Activated CD4-positive, alpha-beta T cell treated with anti-CD3 and anti-CD28 coated beads, Interleukin-2, amount 50 U/mL, for 24 hours (primary cell): Measurements from ENCODE around the gene NAGS.
"Not testable (repeated sequence)": the region's sequence is repeated elsewhere in the genome, so short reads cannot be mapped to it uniquely, and the experiment has no call there.

Experiments used
- DNase-seq, 2 donors: peaks; one replicate each; pipeline ENCODE4 v3.0.0-alpha.2; 2020; ENCODE audit warnings: low read depth in 1 of 2, low spot score in 1 of 2

The NAGS gene

DNA sequence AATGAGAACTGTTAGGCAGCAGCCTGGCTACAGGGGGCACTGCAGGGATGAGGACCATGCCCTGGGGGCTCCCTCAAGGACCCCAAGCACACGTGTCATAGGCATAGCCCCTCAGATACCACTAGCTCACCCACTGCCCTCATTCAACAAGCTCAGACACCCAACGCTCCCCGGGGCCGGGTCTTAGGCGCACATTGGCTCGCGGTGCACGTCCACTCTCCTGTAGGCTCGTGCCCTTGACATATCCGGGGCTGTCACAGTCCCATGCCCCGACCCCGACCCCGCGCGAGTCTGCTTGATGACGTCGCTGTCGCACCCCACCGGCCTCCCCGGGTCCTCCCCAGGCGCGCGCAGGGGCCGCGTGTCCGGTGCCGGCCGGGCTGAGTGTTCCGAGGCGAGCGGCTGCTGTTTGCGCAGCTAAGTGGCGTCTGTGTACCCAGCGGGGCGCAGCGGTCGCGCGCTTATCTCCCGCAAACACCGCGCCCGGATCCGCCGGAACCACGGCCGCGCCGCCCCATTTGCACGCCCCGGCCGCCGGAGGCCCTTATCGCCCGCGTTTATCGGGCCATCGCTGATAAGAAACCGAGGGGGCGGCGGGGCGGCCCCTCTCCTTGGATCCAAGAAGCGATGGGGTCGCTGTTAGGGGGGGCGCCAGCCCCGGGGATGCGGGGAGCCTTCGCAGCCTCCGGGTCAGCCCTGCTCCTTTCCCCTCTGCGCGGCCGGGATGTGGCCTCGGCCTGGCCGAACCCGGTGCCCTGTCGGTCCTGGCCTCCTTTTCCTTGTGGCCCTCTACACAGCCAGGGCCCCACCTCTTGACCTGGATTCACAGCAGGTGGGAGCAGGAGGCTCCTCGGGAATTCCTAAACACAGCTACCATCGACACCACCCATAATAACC lies 20.7 kb upstream of the NAGS start:
- DNase-seq: no peak

DNA sequence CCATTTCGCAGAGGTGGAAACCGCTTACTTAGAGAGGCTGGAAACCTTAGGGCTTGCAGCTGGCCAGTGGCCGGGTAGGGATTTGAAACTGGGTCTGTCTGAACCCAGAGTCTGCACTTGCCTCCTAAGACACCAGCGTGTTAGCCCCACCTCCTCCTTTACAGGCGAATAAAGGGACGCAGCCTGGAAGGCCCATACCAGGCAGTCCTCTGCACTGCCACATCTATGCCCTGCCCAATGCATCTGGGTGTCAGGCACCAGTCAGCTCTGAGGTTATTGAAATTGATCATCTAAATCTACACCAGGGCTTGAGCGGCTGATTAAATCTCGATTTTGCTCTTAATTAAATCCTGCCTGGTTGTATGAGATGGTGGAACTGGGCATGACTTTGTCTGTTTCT lies 19.9 kb upstream of the NAGS start:
- no peak for DNase-seq

DNA sequence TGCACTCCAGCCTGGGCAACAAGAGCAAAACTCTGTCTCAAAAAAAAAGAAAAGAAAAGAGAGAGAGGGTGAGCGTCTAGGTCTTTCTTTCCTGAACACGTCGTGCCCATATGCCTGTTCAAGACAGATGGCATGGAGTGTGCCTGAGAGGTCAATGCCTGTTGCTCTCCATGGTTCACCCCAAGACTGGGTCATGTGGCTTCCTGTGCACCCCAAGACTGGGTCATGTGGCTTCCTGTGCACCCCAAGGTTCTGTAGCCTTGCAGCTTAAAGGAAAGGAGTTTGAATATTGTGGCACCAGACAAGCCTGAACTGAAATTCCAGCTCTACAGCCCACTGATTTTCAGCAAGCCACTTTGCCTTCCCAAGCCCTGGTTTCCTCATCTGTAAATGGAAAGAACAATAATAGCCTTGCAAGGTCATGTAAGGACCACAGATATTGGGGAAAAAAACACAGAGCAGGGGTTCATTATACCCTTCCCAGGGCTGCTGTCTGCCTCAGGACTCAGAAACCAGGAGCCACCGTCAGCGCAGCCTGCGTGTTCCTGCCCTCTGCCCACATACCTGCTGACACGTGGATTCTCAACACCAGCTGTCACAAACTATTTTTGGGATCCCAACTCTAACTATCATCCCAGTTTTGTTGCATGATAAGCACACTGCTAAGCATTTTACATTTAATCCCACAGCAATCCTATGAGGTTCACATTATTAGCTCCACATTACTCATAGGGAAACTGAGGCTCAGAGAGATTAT lies 18.0 kb upstream of the NAGS start:
- no peak for DNase-seq

GRCh38 chr17:43987131-43988021 lies 17.0 kb upstream of the NAGS start:
- no peak for DNase-seq

DNA sequence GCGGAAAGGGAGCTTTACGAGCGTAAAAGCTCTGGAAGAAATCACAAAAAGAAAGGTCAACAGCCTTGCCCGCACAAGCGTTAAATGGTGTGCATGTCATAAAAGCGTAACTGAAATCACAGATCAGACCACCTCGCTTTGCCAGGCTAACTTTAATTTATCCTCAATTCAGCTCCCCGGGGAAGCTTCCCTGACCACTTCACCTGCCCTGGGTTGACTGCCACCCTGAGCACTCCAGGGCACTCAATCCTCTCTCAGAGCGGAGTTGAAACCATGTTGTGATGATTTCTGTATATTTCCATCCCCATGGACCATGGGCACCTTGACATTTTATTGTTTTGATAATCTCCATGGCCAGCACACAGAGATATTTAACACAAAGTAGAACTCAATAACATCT lies 16.1 kb upstream of the NAGS start:
- no peak for DNase-seq

- DNase-seq: no peak
Observed at GRCh38 chr17:43992641-43993040, 11.8 kb upstream of the NAGS start.

DNA sequence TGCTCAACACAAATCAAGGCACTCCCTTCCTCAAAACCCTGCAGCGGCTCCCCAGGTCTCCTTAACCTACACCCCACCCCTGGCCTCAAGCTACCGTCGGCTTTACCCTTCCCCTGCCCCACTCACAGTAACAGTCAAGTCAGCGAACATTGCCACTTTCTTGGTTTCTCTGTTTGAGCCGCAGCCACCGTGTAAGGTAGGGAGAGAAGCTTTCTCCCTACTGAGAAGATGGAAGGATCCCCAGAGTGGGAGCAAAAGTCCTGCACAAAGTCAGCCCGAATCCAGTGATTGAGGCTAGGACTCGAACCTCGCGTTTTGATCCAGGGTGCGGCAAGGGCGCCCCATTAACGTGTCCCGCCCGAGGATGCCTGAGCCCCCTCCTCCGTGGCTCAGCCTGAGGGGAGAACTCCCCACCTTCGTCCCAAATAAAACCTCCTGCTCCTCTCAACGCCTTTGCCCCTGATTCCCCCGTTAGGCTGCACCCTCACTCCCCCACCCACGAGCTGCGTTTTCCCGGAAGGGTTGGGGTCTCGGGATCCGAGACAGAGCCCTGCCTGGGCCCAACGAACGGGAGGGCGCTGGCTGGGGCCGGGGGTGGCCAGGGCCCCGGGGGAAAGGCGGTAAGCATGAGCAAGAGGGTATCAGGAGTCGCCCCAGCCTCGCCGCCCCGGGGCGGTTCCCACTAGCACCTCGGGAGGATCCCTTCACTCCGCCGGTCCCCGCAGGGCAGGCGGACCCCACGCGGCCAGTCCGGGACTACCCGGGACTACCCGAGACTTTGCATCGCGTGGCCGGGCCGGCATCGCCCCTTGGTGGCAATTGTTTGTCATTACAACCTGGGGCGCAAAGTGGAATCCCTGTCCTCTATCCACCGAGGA lies 9.9 kb upstream of the NAGS start:
- DNase-seq: peak; percentile 46 to 55

- DNase-seq: no peak
Observed at GRCh38 chr17:43995150-43995471, 9.3 kb upstream of the NAGS start.

DNA sequence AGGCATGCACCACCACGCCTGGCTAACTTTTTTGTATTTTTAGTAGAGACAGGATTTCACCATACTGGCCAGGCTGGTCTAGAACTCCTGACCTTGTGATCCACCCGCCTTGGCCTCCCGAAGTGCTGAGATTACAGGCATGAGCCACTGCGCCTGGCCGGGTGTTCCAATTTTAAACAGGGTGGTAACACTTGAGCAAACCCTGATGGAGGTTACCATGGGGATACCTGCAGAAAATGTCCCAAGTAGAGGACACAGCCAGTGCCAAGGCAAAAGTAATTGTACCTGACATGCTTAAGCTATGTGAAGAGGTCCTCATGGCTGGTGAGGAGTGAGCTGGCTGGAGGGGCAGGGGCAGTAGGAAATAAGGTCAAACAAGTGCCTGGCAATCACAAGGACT lies 7.2 kb upstream of the NAGS start:
- not testable (repeated sequence) for DNase-seq

GRCh38 chr17:43998552-43998951 lies 5.9 kb upstream of the NAGS start:
- no peak for DNase-seq

- no peak for DNase-seq
Observed at GRCh38 chr17:43999024-43999423, 5.4 kb upstream of the NAGS start.

DNA sequence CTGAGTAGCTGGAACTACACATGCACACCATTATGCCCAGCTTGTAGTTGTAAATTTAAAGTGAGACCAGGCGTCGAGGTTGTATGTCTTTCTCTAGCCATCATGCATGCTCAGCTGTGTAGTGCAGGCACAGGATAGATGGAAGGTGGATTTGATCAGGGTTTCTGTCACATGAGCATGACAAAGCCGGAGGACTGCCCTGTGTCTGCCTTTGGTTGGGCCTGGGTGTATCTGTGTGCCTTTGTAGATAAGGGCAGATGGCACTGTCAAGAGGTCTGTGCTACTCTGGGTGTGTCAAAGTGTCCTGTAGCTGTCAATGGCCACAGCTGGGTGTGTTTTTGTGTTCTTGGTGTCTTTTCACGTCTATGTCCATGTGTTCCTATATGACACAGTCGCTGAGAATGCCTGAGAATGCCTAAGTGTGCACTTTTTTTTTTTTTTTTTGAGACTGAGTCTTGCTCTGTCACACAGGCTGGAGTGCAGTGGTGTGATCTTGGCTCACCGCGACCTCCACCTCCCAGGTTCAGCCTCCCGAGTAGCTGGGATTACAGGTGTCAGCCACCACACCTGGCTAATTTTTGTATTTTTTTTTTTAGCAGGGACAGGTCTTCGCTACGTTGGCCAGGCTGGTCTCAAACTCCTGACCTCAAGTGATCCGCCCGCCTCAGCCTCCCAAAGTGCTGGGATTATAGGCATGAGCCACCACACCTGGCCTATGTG lies 4.1 kb upstream of the NAGS start:
- no peak for DNase-seq

DNA sequence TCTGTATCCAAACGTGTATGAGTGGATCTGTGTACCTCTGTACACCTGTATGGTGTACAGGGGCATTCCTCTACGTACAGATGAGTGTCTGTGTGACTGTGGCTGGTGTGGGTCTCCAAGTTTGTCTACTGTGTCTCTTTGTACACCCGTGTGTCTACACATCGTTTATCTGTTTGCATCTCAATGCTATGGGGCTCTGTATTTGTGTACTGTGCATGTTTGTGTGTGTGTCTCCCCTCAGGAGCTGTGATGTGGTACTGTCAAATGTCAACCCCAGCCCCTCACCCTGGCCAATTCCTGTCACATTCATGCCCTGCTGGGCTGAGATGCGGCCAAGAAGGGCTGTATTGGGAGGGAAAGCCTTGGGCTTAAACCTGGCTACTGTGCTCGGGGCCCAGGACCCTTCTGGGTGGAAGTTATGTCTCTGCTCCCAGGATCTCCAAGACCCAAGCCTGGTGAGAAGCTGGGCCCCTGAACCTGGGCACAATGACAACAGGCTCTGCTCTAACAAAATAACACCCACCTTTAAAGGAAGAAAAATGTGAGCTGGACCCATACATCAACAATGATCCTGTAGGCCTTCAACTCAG lies 3.5 kb upstream of the NAGS start:
- DNase-seq: no peak

DNA sequence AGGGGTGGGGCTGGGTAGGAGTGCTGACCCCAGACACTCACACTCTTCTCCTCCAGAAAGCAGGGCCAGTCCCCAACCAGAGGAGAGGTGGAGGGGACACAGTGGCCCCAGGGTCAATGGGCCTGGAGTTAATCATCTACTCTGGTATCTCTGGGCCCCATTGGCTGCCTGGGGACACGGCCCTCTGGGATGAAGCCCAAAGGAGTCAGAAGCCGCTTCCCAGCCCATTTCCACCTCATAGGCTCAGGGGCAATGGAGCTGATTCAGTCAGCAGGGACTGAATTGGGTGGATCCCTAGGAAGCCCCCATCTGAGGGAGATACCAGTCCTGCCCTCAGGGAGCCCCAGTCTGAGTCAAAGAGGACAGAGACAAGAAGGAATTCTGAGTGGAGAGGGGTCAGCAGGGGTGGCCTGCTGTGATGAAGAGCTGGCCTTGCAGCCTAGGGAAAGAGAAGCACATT lies 2.9 kb upstream of the NAGS start:
- DNase-seq: no peak

GRCh38 chr17:44002141-44002848 lies 2.1 kb upstream of the NAGS start:
- no peak for DNase-seq

DNA sequence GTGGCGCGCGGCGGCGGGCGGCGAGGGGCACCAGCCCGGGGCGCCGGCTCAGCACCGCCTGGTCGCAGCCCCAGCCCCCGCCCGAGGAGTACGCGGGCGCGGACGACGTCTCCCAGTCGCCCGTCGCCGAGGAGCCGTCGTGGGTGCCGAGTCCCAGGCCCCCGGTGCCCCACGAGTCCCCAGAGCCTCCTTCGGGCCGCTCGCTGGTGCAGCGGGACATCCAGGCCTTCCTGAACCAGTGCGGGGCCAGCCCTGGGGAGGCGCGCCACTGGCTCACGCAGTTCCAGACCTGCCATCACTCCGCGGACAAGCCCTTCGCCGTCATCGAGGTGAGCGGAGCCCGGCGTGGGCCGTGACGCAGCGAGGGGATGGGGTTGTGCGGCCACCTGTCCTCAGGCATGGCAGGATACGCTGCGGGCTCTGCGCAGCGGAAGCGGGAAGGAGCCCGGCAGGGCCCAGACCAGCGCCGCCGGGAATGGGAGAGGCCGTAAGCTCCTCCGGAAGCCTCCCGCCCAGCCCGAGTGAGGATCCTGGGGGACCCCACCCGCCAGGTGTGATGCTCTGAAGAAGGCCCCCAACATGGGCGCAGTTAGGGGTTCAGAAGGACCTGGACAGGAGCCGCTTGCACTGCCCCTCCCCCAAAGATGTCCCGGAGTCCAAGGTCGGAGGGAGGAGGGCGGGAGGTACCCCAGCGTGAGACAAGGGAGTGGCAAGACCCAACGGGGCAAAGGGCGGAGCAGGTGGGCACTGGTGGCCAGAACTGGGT lies 522 bp downstream of the NAGS start:
- no peak for DNase-seq

- no peak for DNase-seq
Observed at GRCh38 chr17:44005527-44006271, 1.3 kb downstream of the NAGS start.

GRCh38 chr17:44006272-44006597 lies 1.8 kb downstream of the NAGS start:
- DNase-seq: no peak
